HG02981 (cell line): ENCODE measurements around the gene PARVA.
"Not testable (repeated sequence)": the region's sequence is repeated elsewhere in the genome, so short reads cannot be mapped to it uniquely, and the experiment has no call there.

Experiments
- ATAC-seq: cut with Tn5 transposase; IDR thresholded peaks from one replicate; pipeline ENCODE4 v1.9.1; 2021; ENCODE audit warnings: mild to moderate bottlenecking, moderate library complexity; ENCODE audit not compliant: unreplicated experiment

The PARVA gene

GRCh38 chr11:12377106-12377823 lies at the start of gene PARVA:
Gene PARVA, plus strand, starts transcription at chr11:12377571. Its CDS starts 77 bp downstream, at chr11:12377648.
- no peak for ATAC-seq

GRCh38 chr11:12329169-12329568 lies 48.2 kb upstream of the PARVA start:
- no peak for ATAC-seq

GRCh38 chr11:12329797-12330196 lies 47.6 kb upstream of the PARVA start:
- ATAC-seq = no peak

GRCh38 chr11:12330485-12331231 lies 46.7 kb upstream of the PARVA start:
- no peak for ATAC-seq

GRCh38 chr11:12331239-12331874 lies 46.0 kb upstream of the PARVA start:
- no peak for ATAC-seq

- ATAC-seq = no peak
Measured at GRCh38 chr11:12343526-12343925, 33.8 kb upstream of the PARVA start.

GRCh38 chr11:12353534-12353933 lies 23.8 kb upstream of the PARVA start:
- ATAC-seq = no peak

GRCh38 chr11:12354750-12355545 lies 22.4 kb upstream of the PARVA start:
- no peak for ATAC-seq

- ATAC-seq = no peak
Measured at GRCh38 chr11:12356944-12357655, 20.3 kb upstream of the PARVA start.

GRCh38 chr11:12357697-12358096 lies 19.7 kb upstream of the PARVA start:
- not testable (repeated sequence) for ATAC-seq

- ATAC-seq = no peak
Measured at GRCh38 chr11:12358302-12359188, 18.8 kb upstream of the PARVA start.

- ATAC-seq = no peak
Measured at GRCh38 chr11:12359761-12360160, 17.6 kb upstream of the PARVA start.

- ATAC-seq = no peak
Measured at GRCh38 chr11:12361682-12362081, 15.7 kb upstream of the PARVA start.

GRCh38 chr11:12362857-12363256 lies 14.5 kb upstream of the PARVA start:
- no peak for ATAC-seq

- no peak for ATAC-seq
Measured at GRCh38 chr11:12363373-12363772, 14.0 kb upstream of the PARVA start.

- not testable (repeated sequence) for ATAC-seq
Measured at GRCh38 chr11:12365965-12366575, 11.3 kb upstream of the PARVA start.

- ATAC-seq = not testable (repeated sequence)
Measured at GRCh38 chr11:12367057-12367456, 10.3 kb upstream of the PARVA start.

- ATAC-seq = no peak
Measured at GRCh38 chr11:12372111-12372510, 5.3 kb upstream of the PARVA start.

- ATAC-seq = no peak
Measured at GRCh38 chr11:12375720-12376119, 1.7 kb upstream of the PARVA start.
